Transverse colon (tissue), 3 donors: ENCODE measurements around the gene PTGES3L.

ENCODE experiments used
- EP300 ChIP-seq: sonication (generic); formaldehyde crosslinking; IDR thresholded peaks from one replicate; pipeline ENCODE4 v1.6.1; 2017; ENCODE audit warnings: antibody characterized with exemption, low read depth
- TF ChIP-seq, protein P1 (sequence below), 5 experiments: fragments of 200-600 bp in 3 of 5; fragments of 450-650 bp in 2 of 5; sonication (generic) in 3 of 5; IDR thresholded peaks; 1 replicate in 2 of 5; 2 replicates in 3 of 5; pipeline ENCODE4 v1.5.1; 2016 to 2017; ENCODE audit warnings: antibody characterized with exemption in 5 of 5, inconsistent platforms in 3 of 5, mild to moderate bottlenecking in 2 of 5, moderate library complexity in 1 of 5

GRCh38 chr17:43028221-43028861 lies 48.5 kb upstream of the PTGES3L start:
- no peak for TF ChIP-seq EP300
- TF ChIP-seq, protein P1, sequence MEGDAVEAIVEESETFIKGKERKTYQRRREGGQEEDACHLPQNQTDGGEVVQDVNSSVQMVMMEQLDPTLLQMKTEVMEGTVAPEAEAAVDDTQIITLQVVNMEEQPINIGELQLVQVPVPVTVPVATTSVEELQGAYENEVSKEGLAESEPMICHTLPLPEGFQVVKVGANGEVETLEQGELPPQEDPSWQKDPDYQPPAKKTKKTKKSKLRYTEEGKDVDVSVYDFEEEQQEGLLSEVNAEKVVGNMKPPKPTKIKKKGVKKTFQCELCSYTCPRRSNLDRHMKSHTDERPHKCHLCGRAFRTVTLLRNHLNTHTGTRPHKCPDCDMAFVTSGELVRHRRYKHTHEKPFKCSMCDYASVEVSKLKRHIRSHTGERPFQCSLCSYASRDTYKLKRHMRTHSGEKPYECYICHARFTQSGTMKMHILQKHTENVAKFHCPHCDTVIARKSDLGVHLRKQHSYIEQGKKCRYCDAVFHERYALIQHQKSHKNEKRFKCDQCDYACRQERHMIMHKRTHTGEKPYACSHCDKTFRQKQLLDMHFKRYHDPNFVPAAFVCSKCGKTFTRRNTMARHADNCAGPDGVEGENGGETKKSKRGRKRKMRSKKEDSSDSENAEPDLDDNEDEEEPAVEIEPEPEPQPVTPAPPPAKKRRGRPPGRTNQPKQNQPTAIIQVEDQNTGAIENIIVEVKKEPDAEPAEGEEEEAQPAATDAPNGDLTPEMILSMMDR (IDR thresholded peaks at IDR 0.05), result no peak
